ENCODE data around the gene USP36.

USP36 gene

GRCh38 chr17:78815696-78816095 is 24.9 kb downstream of the USP36 start:
- no peak for DNase-seq (ENCODE audit: low read depth)

- DNase-seq (ENCODE audit: low read depth), result no peak
These were observed 27.8 kb downstream of the USP36 start for GRCh38 chr17:78812855-78813254.

GRCh38 chr17:78808163-78808562 is 32.5 kb downstream of the USP36 start:
- no peak for DNase-seq (ENCODE audit: low read depth)

GRCh38 chr17:78806451-78806850 is 34.2 kb downstream of the USP36 start:
- DNase-seq (ENCODE audit: low read depth), result peak; percentile 44

GRCh38 chr17:78805301-78805700 is 35.3 kb downstream of the USP36 start:
- peak; percentile 51 for DNase-seq (ENCODE audit: low read depth)

GRCh38 chr17:78804777-78805176 is 35.8 kb downstream of the USP36 start:
- DNase-seq (ENCODE audit: low read depth), result no peak

GRCh38 chr17:78803186-78803845 is 37.3 kb downstream of the USP36 start:
- DNase-seq (ENCODE audit: low read depth), result no peak

GRCh38 chr17:78802459-78802858 is 38.2 kb downstream of the USP36 start:
- DNase-seq (ENCODE audit: low read depth), result no peak

- DNase-seq (ENCODE audit: low read depth), result no peak
These were observed 38.6 kb downstream of the USP36 start for GRCh38 chr17:78802008-78802407.

GRCh38 chr17:78800132-78800931 is 40.3 kb downstream of the USP36 start:
- DNase-seq (ENCODE audit: low read depth), result no peak

- DNase-seq (ENCODE audit: low read depth), result no peak
These were observed 41.7 kb downstream of the USP36 start for GRCh38 chr17:78798695-78799559.

GRCh38 chr17:78797691-78798585 is 42.7 kb downstream of the USP36 start:
- DNase-seq (ENCODE audit: low read depth), result no peak

- DNase-seq (ENCODE audit: low read depth), result no peak
These were observed 43.4 kb downstream of the USP36 start for GRCh38 chr17:78797213-78797612.

GRCh38 chr17:78796517-78796900 is 44.1 kb downstream of the USP36 start:
- no peak for DNase-seq (ENCODE audit: low read depth)

- DNase-seq (ENCODE audit: low read depth), result no peak
These were observed 44.6 kb downstream of the USP36 start for GRCh38 chr17:78795861-78796516.

- DNase-seq (ENCODE audit: low read depth), result no peak
These were observed 45.6 kb downstream of the USP36 start for GRCh38 chr17:78794864-78795640.

GRCh38 chr17:78794399-78794798 is 46.2 kb downstream of the USP36 start:
- DNase-seq (ENCODE audit: low read depth), result no peak

GRCh38 chr17:78793968-78794367 is 46.6 kb downstream of the USP36 start:
- DNase-seq (ENCODE audit: low read depth), result no peak

GRCh38 chr17:78793415-78793814 is 47.2 kb downstream of the USP36 start:
- no peak for DNase-seq (ENCODE audit: low read depth)
